H1 (cell line): ENCODE data around the gene DOCK3. TPM values are rescaled to one million over a fixed set of nuclear protein-coding genes. Genes with fewer than 3 reads are reported as not detected.
A peak's percentile ranks its signal among the peaks of the same experiment; 100 is the strongest.

Source experiments
- CTCF ChIA-PET: fragments of 300-600 bp; sonication (Branson Sonifier 250); formaldehyde crosslinking; loops from one replicate; lab custom pipeline; 2021; ENCODE audit not compliant: partially characterized antibody; lab: Charles Lee
- POLR2A ChIA-PET: fragments of 300-600 bp; sonication (Branson Sonifier 250); formaldehyde crosslinking; loops from one replicate; lab custom pipeline; 2021; ENCODE audit warnings: inconsistent platforms; ENCODE audit not compliant: partially characterized antibody; lab: Charles Lee
- DNase-seq, 2 experiments: peaks; one replicate each; pipeline versions ENCODE4 v3.0.0 to v3.0.0-alpha.2; 2010 to 2022; ENCODE audit warnings: low spot score in 2 of 2, low read depth in 1 of 2, mixed read lengths in 1 of 2
- FAIRE-seq: peaks from 2 replicates; lab custom pipeline; 2011; peaks lifted over from hg19 to GRCh38; lab: Jason Lieb, UNC
- H2AFZ ChIP-seq: 2 replicates; pipeline ENCODE4 v1.8.1; 2012; ENCODE audit warnings: low read length, inconsistent platforms
- H2AK5ac ChIP-seq: 2 replicates; pipeline ENCODE4 v1.6.1; 2013; ENCODE audit warnings: low read depth, low read length
- H2BK120ac ChIP-seq: replicated peaks from 2 replicates; pipeline ENCODE3; 2013; ENCODE audit warnings: low read depth, low read length, inconsistent platforms
- H2BK12ac ChIP-seq: 2 replicates; pipeline ENCODE4 v1.6.1; 2013; ENCODE audit warnings: low read depth, low read length
- H2BK15ac ChIP-seq: 2 replicates; pipeline ENCODE4 v1.6.1; 2013; ENCODE audit warnings: low read length
- H2BK20ac ChIP-seq: 2 replicates; pipeline ENCODE4 v1.6.1; 2013; ENCODE audit warnings: low read length
- H2BK5ac ChIP-seq: 2 replicates; pipeline ENCODE4 v1.6.1; 2013; ENCODE audit warnings: low read depth, low read length
- H3K14ac ChIP-seq: 2 replicates; pipeline ENCODE4 v1.6.1; 2013; ENCODE audit warnings: inconsistent platforms; ENCODE audit not compliant: insufficient read length
- H3K18ac ChIP-seq: 2 replicates; pipeline ENCODE4 v1.6.1; 2013; ENCODE audit warnings: low read length; ENCODE audit errors: extremely low read depth
- H3K23ac ChIP-seq: 2 replicates; pipeline ENCODE4 v1.6.1; 2013; ENCODE audit warnings: inconsistent platforms; ENCODE audit not compliant: insufficient read length
- H3K23me2 ChIP-seq: 2 replicates; pipeline ENCODE4 v1.6.1; 2013; ENCODE audit warnings: low read depth, low read length
- H3K27ac ChIP-seq: 2 replicates; pipeline ENCODE4 v1.6.1; 2011; ENCODE audit warnings: low read depth, low read length, inconsistent platforms
- H3K27me3 ChIP-seq, 4 experiments: replicated peaks in 1 of 4; 1 replicate in 1 of 4; 2 replicates in 3 of 4; pipeline versions ENCODE4 v1.6.1 to v1.8.1; 2011 to 2013; ENCODE audit warnings: low read length in 3 of 4, mild to moderate bottlenecking in 3 of 4, inconsistent platforms in 2 of 4, mixed read lengths in 2 of 4, moderate library complexity in 1 of 4; ENCODE audit not compliant: control insufficient read depth in 3 of 4, insufficient read depth in 3 of 4; ENCODE audit errors: extremely low read depth in 1 of 4
- H3K36me3 ChIP-seq, 4 experiments: 2 replicates each; pipeline versions ENCODE4 v1.6.1 to v1.8.1; 2011 to 2013; ENCODE audit warnings: mild to moderate bottlenecking in 4 of 4, low read length in 3 of 4, moderate library complexity in 2 of 4, control low read depth in 1 of 4, inconsistent platforms in 1 of 4; ENCODE audit not compliant: insufficient read depth in 4 of 4, control insufficient read depth in 2 of 4
- H3K4ac ChIP-seq: replicated peaks from 2 replicates; pipeline ENCODE3; 2013; ENCODE audit warnings: low read length, low read depth, mixed read lengths, inconsistent platforms; ENCODE audit not compliant: insufficient read length
- H3K4me1 ChIP-seq, 4 experiments: replicated peaks in 1 of 4; 1 replicate in 1 of 4; 2 replicates in 3 of 4; pipeline versions ENCODE4 v1.6.1 to v1.8.1; 2011 to 2013; ENCODE audit warnings: low read length in 3 of 4, inconsistent platforms in 2 of 4, mixed read lengths in 1 of 4; ENCODE audit not compliant: insufficient read depth in 4 of 4, control insufficient read depth in 3 of 4
- H3K4me2 ChIP-seq, 2 experiments: 2 replicates each; pipeline versions ENCODE4 v1.6.1 to v1.8.1; 2011 to 2013; ENCODE audit warnings: low read depth in 2 of 2, low read length in 2 of 2, control low read depth in 1 of 2, inconsistent platforms in 1 of 2, mild to moderate bottlenecking in 1 of 2; ENCODE audit not compliant: insufficient read depth in 1 of 2
- H3K4me3 ChIP-seq, 4 experiments: fragments of 200-600, 300-600 bp in 1 of 4; sonication (generic), shearing (Covaris generic), sonication (Bioruptor Twin) in 1 of 4; 2 replicates each; pipeline versions ENCODE4 v1.5.1 to v1.8.1; 2011 to 2016; ENCODE audit warnings: low read length in 4 of 4, low read depth in 3 of 4, control low read depth in 2 of 4, inconsistent platforms in 2 of 4, mild to moderate bottlenecking in 2 of 4, mixed read lengths in 1 of 4, moderate library complexity in 1 of 4; ENCODE audit not compliant: insufficient read depth in 2 of 4; ENCODE audit errors: extremely low read depth in 1 of 4
- H3K56ac ChIP-seq: replicated peaks from 2 replicates; pipeline ENCODE3; 2013; ENCODE audit warnings: low read depth, mild to moderate bottlenecking, mixed read lengths, low read length, inconsistent platforms; ENCODE audit not compliant: insufficient read length
- H3K79me1 ChIP-seq: 2 replicates; pipeline ENCODE4 v1.6.1; 2013; ENCODE audit warnings: low read depth, low read length, control low read depth
- H3K79me2 ChIP-seq, 2 experiments: 2 replicates each; pipeline versions ENCODE4 v1.6.1 to v1.8.1; 2012 to 2013; ENCODE audit warnings: low read length in 2 of 2, mild to moderate bottlenecking in 2 of 2, inconsistent platforms in 1 of 2; ENCODE audit not compliant: insufficient read depth in 2 of 2, control insufficient read depth in 1 of 2
- H3K9ac ChIP-seq, 4 experiments: replicated peaks in 1 of 4; 1 replicate in 1 of 4; 2 replicates in 3 of 4; pipeline versions ENCODE4 v1.6.1 to v1.8.1; 2011 to 2013; ENCODE audit warnings: low read depth in 3 of 4, low read length in 3 of 4, control low read depth in 2 of 4, mild to moderate bottlenecking in 2 of 4, moderate library complexity in 2 of 4, inconsistent platforms in 1 of 4; ENCODE audit errors: extremely low read depth in 1 of 4
- H3K9me3 ChIP-seq, 2 experiments: 2 replicates each; pipeline versions ENCODE4 v1.6.1 to v1.8.1; 2012 to 2013; ENCODE audit warnings: mild to moderate bottlenecking in 2 of 2, moderate library complexity in 2 of 2, control low read depth in 1 of 2, inconsistent platforms in 1 of 2, low read depth in 1 of 2, low read length in 1 of 2, mixed read lengths in 1 of 2; ENCODE audit not compliant: insufficient read depth in 2 of 2
- H4K20me1 ChIP-seq, 2 experiments: replicated peaks in 1 of 2; 2 replicates each; pipeline versions ENCODE3 to v1.8.1; 2011 to 2013; ENCODE audit warnings: inconsistent platforms in 2 of 2, low read length in 2 of 2, mild to moderate bottlenecking in 1 of 2; ENCODE audit not compliant: insufficient read depth in 2 of 2, control insufficient read depth in 1 of 2
- H4K5ac ChIP-seq: 2 replicates; pipeline ENCODE4 v1.6.1; 2013; ENCODE audit warnings: low read length, low read depth, mixed read lengths, inconsistent platforms; ENCODE audit not compliant: insufficient read length
- H4K8ac ChIP-seq: 2 replicates; pipeline ENCODE4 v1.8.0; 2013; ENCODE audit warnings: mild to moderate bottlenecking, moderate library complexity, low read length, inconsistent platforms; ENCODE audit not compliant: insufficient read depth; ENCODE audit errors: extremely low read depth
- H4K91ac ChIP-seq: replicated peaks from 2 replicates; pipeline ENCODE3; 2013; ENCODE audit warnings: low read length, mixed read lengths, inconsistent platforms; ENCODE audit not compliant: insufficient read length
- ASH2L ChIP-seq: fragments of 200-600, 300-600 bp; sonication (generic); IDR thresholded peaks from one replicate; pipeline ENCODE4 v1.7.1; 2017; ENCODE audit warnings: low read length
- BACH1 ChIP-seq: IDR thresholded peaks from 2 replicates; pipeline ENCODE4 v1.6.1; 2012; ENCODE audit warnings: low read length, improper control_type of control experiment
- BCL11A ChIP-seq, 2 experiments: IDR thresholded peaks; one replicate each; pipeline ENCODE4 v1.6.1; 2011; ENCODE audit warnings: low read depth in 2 of 2, low read length in 2 of 2, mild to moderate bottlenecking in 2 of 2
- BRCA1 ChIP-seq: IDR thresholded peaks from 2 replicates; pipeline ENCODE4 v1.6.1; 2012; ENCODE audit warnings: low read depth, low read length, improper control_type of control experiment
- CREB1 ChIP-seq: IDR thresholded peaks from 2 replicates; pipeline ENCODE4 v1.6.1; 2012; ENCODE audit warnings: inconsistent platforms
- CTBP2 ChIP-seq: IDR thresholded peaks from 2 replicates; pipeline ENCODE4 v1.7.0; 2011; ENCODE audit warnings: borderline replicate concordance, mild to moderate bottlenecking, moderate library complexity, mixed read lengths, low read length; ENCODE audit not compliant: insufficient read depth, insufficient read length
- EP300 ChIP-seq, 2 experiments: IDR thresholded peaks; 1 replicate in 1 of 2; 2 replicates in 1 of 2; pipeline ENCODE4 v1.6.1; 2011 to 2012; ENCODE audit warnings: low read depth in 2 of 2, low read length in 2 of 2, mild to moderate bottlenecking in 2 of 2, borderline replicate concordance in 1 of 2, inconsistent platforms in 1 of 2, moderate library complexity in 1 of 2
- GTF2F1 ChIP-seq: IDR thresholded peaks from 2 replicates; pipeline ENCODE4 v1.6.1; 2012; ENCODE audit warnings: low read depth, low read length, improper control_type of control experiment, borderline replicate concordance
- HDAC6 ChIP-seq: IDR thresholded peaks from one replicate; pipeline ENCODE4 v1.7.1; 2012; ENCODE audit warnings: low read depth, mild to moderate bottlenecking, inconsistent platforms, low read length, moderate library complexity
- KDM5A ChIP-seq: fragments of 200-600 bp; IDR thresholded peaks from 2 replicates; pipeline ENCODE4 v1.7.1; 2012; ENCODE audit warnings: mild to moderate bottlenecking, low read length, inconsistent platforms, mixed read lengths
- RXRA ChIP-seq: IDR thresholded peaks from 2 replicates; pipeline ENCODE4 v1.6.1; 2011; ENCODE audit warnings: low read depth, mild to moderate bottlenecking, low read length, moderate library complexity; ENCODE audit not compliant: insufficient read depth
- SP2 ChIP-seq: IDR thresholded peaks from 2 replicates; pipeline ENCODE4 v1.6.1; 2012; ENCODE audit warnings: mild to moderate bottlenecking, low read length, inconsistent platforms
- TCF12 ChIP-seq: IDR thresholded peaks from 2 replicates; pipeline ENCODE4 v1.6.1; 2011; ENCODE audit warnings: low read depth, mild to moderate bottlenecking, low read length
- YY1 ChIP-seq: IDR thresholded peaks from 2 replicates; pipeline ENCODE4 v1.6.1; 2011; ENCODE audit warnings: low read depth, mild to moderate bottlenecking, low read length
- WGBS, 2 experiments: shearing (Covaris generic) in 1 of 2; methylation state at CpG; one replicate each; pipeline versions ENCODE4 v1.1.6 to v1.1.7; 2013 to 2015; ENCODE audit warnings: low lambda C conversion rate in 2 of 2, mixed read lengths in 2 of 2, inconsistent platforms in 1 of 2, low coverage in 1 of 2, missing lambda C conversion rate in 1 of 2; ENCODE audit not compliant: insufficient replicate concordance in 2 of 2, insufficient coverage in 1 of 2, insufficient read length in 1 of 2; ENCODE audit errors: extremely low coverage in 1 of 2, missing lambda C conversion rate in 1 of 2; 5-methylcytosine and 5-hydroxymethylcytosine counted together
- polyA plus RNA-seq, 7 experiments: library from polyadenylated mRNA; depleted of rRNA in 3 of 7; stranded (reverse) in 5 of 7; unstranded in 2 of 7; fragments of >200 nt in 5 of 7; fragments of 200-250 nt in 2 of 7; gene quantifications; 1 replicate in 5 of 7; 2 replicates in 1 of 7; 4 replicates in 1 of 7; pipeline versions ENCODE4 v1.2.1 to v1.2.3, GENCODE V29; 2011 to 2013; ENCODE audit warnings: missing spikeins in 2 of 7, mixed read lengths in 2 of 7
- total RNA-seq: library from RNA; stranded (reverse); fragmentation: NEBNext Ultra II Directional; extraction: Animal tissue kit (Norgen Biotek cat#: 25700); gene quantifications from 2 replicates; pipeline ENCODE4 v1.2.1, GENCODE V29; 2021

The DOCK3 gene
- total and polyA plus RNA-seq, 2 of the 8 experiments (the other 6 are each of a cell fraction or from before 2014, with no cell fraction given) = 2.7 to 5.0 TPM

DNA sequence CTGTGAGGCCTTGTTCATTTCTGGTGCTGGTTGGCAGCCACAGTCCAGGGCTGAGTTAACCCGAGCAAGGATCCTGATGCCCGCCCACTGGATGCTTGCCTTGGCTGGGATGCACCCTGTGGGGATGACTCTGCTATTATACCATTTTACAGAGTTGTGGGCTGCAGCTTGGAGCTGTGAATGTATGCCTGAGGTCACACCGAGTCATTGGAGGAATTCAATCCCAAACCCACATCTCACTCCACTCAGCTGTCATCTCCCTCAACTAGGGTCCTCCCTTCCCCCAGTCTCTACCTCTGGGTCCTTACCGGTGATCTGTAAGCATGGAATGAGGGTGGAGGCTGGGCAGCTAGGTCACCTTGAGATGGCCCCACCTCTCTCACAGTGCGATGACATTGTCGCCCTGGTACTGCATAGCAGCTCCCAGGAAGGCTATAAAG is 35.7 kb upstream of the DOCK3 start:
- Histone ChIP-seq H3K36me3 (peaks cover 0 to 14% (median 0%) of the 10 kb centered on the region in 4 experiments; a peak in 4 of 8 replicates), H3K23ac (no peak overlapping the region), H3K18ac (no peak overlapping the region), H3K27ac (no peak overlapping the region), H4K5ac (peak overlapping the region; percentile 10), H3K4me3 (no peak overlapping the region), H4K8ac (no peak overlapping the region), H2BK120ac (no peak overlapping the region), H2BK20ac (no peak overlapping the region), H3K4me1 (peaks cover 2 to 15% (median 8%) of the 10 kb centered on the region in 4 experiments; a peak in 6 of 7 replicates), H3K79me1 (peaks cover 10% of the 10 kb centered on the region; the same call in 1 of the 2 replicates), H3K14ac (no peak overlapping the region), H3K79me2 (peaks cover 0 to 10% of the 10 kb centered on the region in 2 experiments; a peak in 1 of 4 replicates), H4K91ac (no peak overlapping the region), H3K9me3 (no peaks in the 10 kb centered on the region), H3K4me2 (no peak overlapping the region), H2BK12ac (no peak overlapping the region), H3K4ac (no peak overlapping the region), H4K20me1 (peaks cover 3 to 15% of the 10 kb centered on the region in 2 experiments), H3K56ac (no peak overlapping the region), H3K23me2 (no peaks in the 10 kb centered on the region), H2BK15ac (no peak overlapping the region), H3K27me3 (no peaks in the 10 kb centered on the region), H2AFZ (no peak overlapping the region), H2AK5ac (no peak overlapping the region), H2BK5ac (no peak overlapping the region), H3K9ac (no peak overlapping the region)
- FAIRE-seq (no peak), DNase-seq (no peak)
- TF ChIP-seq TCF12 (no peak), ASH2L (no peak), SP2 (no peak), CREB1 (no peak), YY1 (no peak), RXRA (no peak), BRCA1 (no peak), GTF2F1 (no peak), BCL11A (IDR thresholded peaks at IDR 0.05; ENCODE audit: low read depth in 2 of 2, low read length in 2 of 2) (no peak), HDAC6 (no peak), BACH1 (no peak), CTBP2 (no peak), EP300 (IDR thresholded peaks at IDR 0.05; ENCODE audit: borderline replicate concordance in 1 of 2, low read depth in 2 of 2, low read length in 2 of 2) (no peak), KDM5A (no peak)
- POLR2A ChIA-PET = interaction anchor here (0.9 to 1.3 kb wide), 2 partner anchors 11 to 40 kb away, joined by 3 to 6 read pairs; no protein-coding TSS in a partner anchor
- 89% methylated on average over 6 of the region's 6 CpGs; no CpG with 5 or more reads in 1 of the 2 experiments for WGBS, 2 experiments
- CTCF ChIA-PET = interaction anchor here (1.2 to 63.8 kb wide), 4 partner anchors 11 to 671 kb away, joined by 3 to 1262 read pairs (median 633); partner anchors contain the start of genes CISH, DOCK3 and MAPKAPK3
